ENCODE measurements around the gene LIN54.
A peak's percentile ranks its signal among the peaks of the same experiment; 100 is the strongest.
"Not testable (repeated sequence)": the region's sequence is repeated elsewhere in the genome, so short reads cannot be mapped to it uniquely, and the experiment has no call there.

Gene LIN54

GRCh38 chr4:83010522-83011318, at the start of gene LIN54:
TSS of gene LIN54 (minus strand) at chr4:83010823. CDS start at chr4:82984844, 25,979 bp downstream.
- DNase-seq = peak; percentile 81

GRCh38 chr4:83054928-83055327, 44.3 kb upstream of the LIN54 start:
- DNase-seq = no peak

- DNase-seq = not testable (repeated sequence)
Observed at GRCh38 chr4:83048781-83049180, 38.2 kb upstream of the LIN54 start.

GRCh38 chr4:83046693-83047473, 36.3 kb upstream of the LIN54 start:
- DNase-seq = no peak

- DNase-seq = no peak
Observed at GRCh38 chr4:83043801-83044407, 33.3 kb upstream of the LIN54 start.

- not testable (repeated sequence) for DNase-seq
Observed at GRCh38 chr4:83043157-83043556, 32.5 kb upstream of the LIN54 start.

- DNase-seq = no peak
Observed at GRCh38 chr4:83040269-83040668, 29.6 kb upstream of the LIN54 start.

GRCh38 chr4:83036991-83037665, 26.5 kb upstream of the LIN54 start:
- no peak for DNase-seq

GRCh38 chr4:83034630-83035494, 24.2 kb upstream of the LIN54 start, which contains the start of gene COPS4:
TSS of gene COPS4 (plus strand) at chr4:83035183. CDS start at chr4:83035225, 42 bp downstream.
- peak; percentile 92 for DNase-seq

GRCh38 chr4:83029688-83030087, 19.1 kb upstream of the LIN54 start:
- no peak for DNase-seq

GRCh38 chr4:83028976-83029375, 18.4 kb upstream of the LIN54 start:
- DNase-seq = no peak

GRCh38 chr4:83025563-83025962, 14.9 kb upstream of the LIN54 start:
- no peak for DNase-seq

GRCh38 chr4:83024233-83024632, 13.6 kb upstream of the LIN54 start:
- DNase-seq = no peak

- not testable (repeated sequence) for DNase-seq
Observed at GRCh38 chr4:83023599-83023998, 13.0 kb upstream of the LIN54 start.

GRCh38 chr4:83022724-83023450, 12.3 kb upstream of the LIN54 start:
- no peak for DNase-seq

GRCh38 chr4:83019794-83020494, 9.3 kb upstream of the LIN54 start:
- no peak for DNase-seq

GRCh38 chr4:83013902-83014301, 3.3 kb upstream of the LIN54 start:
- no peak for DNase-seq

- DNase-seq = no peak
Observed at GRCh38 chr4:83013420-83013867, 2.8 kb upstream of the LIN54 start.

- peak; percentile 97 for DNase-seq
Observed at GRCh38 chr4:83012687-83013419, 2.2 kb upstream of the LIN54 start.
